SK-N-SH (cell line): ENCODE measurements around the gene KRTAP16-1. TPM values are rescaled to one million over a fixed set of nuclear protein-coding genes. Genes with fewer than 3 reads are reported as not detected.

ENCODE experiments used
- CTCF ChIA-PET: fragments of 300-600, 350-600 bp; formaldehyde crosslinking; extraction: SDS; loops from one replicate; lab custom pipeline; 2021; lab: Yijun Ruan, JAX
- POLR2A ChIA-PET: fragments of 350-600 bp; sonication (Branson Sonifier 250); formaldehyde crosslinking; extraction: SDS; loops from one replicate; lab custom pipeline; 2020; ENCODE audit warnings: antibody characterized with exemption, inconsistent platforms; lab: Yijun Ruan, JAX
- DNase-seq: peaks from one replicate; pipeline ENCODE4 v3.0.0; 2012
- H2AFZ ChIP-seq: fragments of 200-600 bp; sonication (generic); 2 replicates; pipeline ENCODE4 v1.8.1; 2016; ENCODE audit warnings: antibody characterized with exemption, mild to moderate bottlenecking, low read depth
- H3F3A ChIP-seq: fragments of 200-600 bp; sonication (generic); replicated peaks from 2 replicates; pipeline ENCODE3; 2016; ENCODE audit warnings: antibody characterized with exemption, mild to moderate bottlenecking; ENCODE audit not compliant: insufficient read depth
- H3K27ac ChIP-seq, 2 experiments: fragments of 200-500 bp in 1 of 2; fragments of 200-600 bp in 1 of 2; sonication (Bioruptor generic) in 1 of 2; sonication (generic), shearing (Covaris generic) in 1 of 2; 2 replicates each; pipeline versions ENCODE4 v1.5.1 to v1.6.1; 2014 to 2016; ENCODE audit warnings: low read depth in 2 of 2, inconsistent platforms in 1 of 2, low read length in 1 of 2, mild to moderate bottlenecking in 1 of 2, mixed read lengths in 1 of 2
- H3K27me3 ChIP-seq: fragments of 200-600 bp; sonication (generic), shearing (Covaris generic); 2 replicates; pipeline ENCODE4 v1.6.1; 2016; ENCODE audit warnings: mixed run types; ENCODE audit not compliant: insufficient read depth
- H3K36me3 ChIP-seq, 2 experiments: fragments of 200-500 bp in 1 of 2; fragments of 200-600 bp in 1 of 2; sonication (Bioruptor generic) in 1 of 2; sonication (generic) in 1 of 2; replicated peaks in 1 of 2; 2 replicates each; pipeline versions ENCODE3 to v1.5.1; 2014 to 2016; ENCODE audit warnings: low read length in 1 of 2, mild to moderate bottlenecking in 1 of 2; ENCODE audit not compliant: insufficient read depth in 2 of 2, control insufficient read depth in 1 of 2
- H3K4me1 ChIP-seq, 2 experiments: fragments of 200-500 bp in 1 of 2; fragments of 200-600 bp in 1 of 2; sonication (Bioruptor generic) in 1 of 2; sonication (generic), shearing (Covaris generic) in 1 of 2; 2 replicates each; pipeline versions ENCODE4 v1.5.1 to v1.6.1; 2014 to 2016; ENCODE audit warnings: low read depth in 1 of 2, low read length in 1 of 2, mixed run types in 1 of 2; ENCODE audit not compliant: insufficient read depth in 2 of 2, control insufficient read depth in 1 of 2
- H3K4me2 ChIP-seq: fragments of 200-600 bp; sonication (generic), shearing (Covaris generic); 2 replicates; pipeline ENCODE4 v1.6.1; 2017; ENCODE audit warnings: mixed run types
- H3K4me3 ChIP-seq, 2 experiments: fragments of 200-500 bp in 1 of 2; fragments of 200-600 bp in 1 of 2; sonication (Bioruptor generic) in 1 of 2; sonication (generic), shearing (Covaris generic) in 1 of 2; 2 replicates each; pipeline versions ENCODE4 v1.5.1 to v1.8.1; 2014 to 2016; ENCODE audit warnings: low read depth in 2 of 2, inconsistent platforms in 1 of 2, low read length in 1 of 2, mild to moderate bottlenecking in 1 of 2, mixed read lengths in 1 of 2, moderate library complexity in 1 of 2
- H3K79me2 ChIP-seq: fragments of 200-600 bp; sonication (generic); 2 replicates; pipeline ENCODE4 v1.8.1; 2017; ENCODE audit warnings: mild to moderate bottlenecking; ENCODE audit not compliant: insufficient read depth
- H3K9ac ChIP-seq: fragments of 200-600 bp; sonication (generic); 2 replicates; pipeline ENCODE4 v1.6.1; 2017; ENCODE audit warnings: mixed run types
- H3K9me2 ChIP-seq: fragments of 200-600 bp; sonication (generic); 2 replicates; pipeline ENCODE4 v1.6.1; 2017; ENCODE audit warnings: mixed run types
- H3K9me3 ChIP-seq: fragments of 200-600 bp; sonication (generic); 2 replicates; pipeline ENCODE4 v1.6.1; 2017; ENCODE audit warnings: mixed run types, mild to moderate bottlenecking, moderate library complexity
- H4K20me1 ChIP-seq: fragments of 200-600 bp; sonication (generic); 2 replicates; pipeline ENCODE4 v1.6.1; 2017; ENCODE audit warnings: mild to moderate bottlenecking, mixed run types; ENCODE audit not compliant: insufficient read depth
- ELF1 ChIP-seq: IDR thresholded peaks from 2 replicates; pipeline ENCODE4 v1.4.0; 2012
- EP300 ChIP-seq, 2 experiments: IDR thresholded peaks; 2 replicates each; pipeline versions ENCODE4 v1.4.0 to v1.6.1; 2012; ENCODE audit warnings: borderline replicate concordance in 1 of 2, low read depth in 1 of 2, low read length in 1 of 2
- EZH2phosphoT487 ChIP-seq: fragments of 200-600 bp; sonication (generic); IDR thresholded peaks from 2 replicates; pipeline ENCODE4 v1.6.1; 2017; ENCODE audit warnings: low read depth, mixed run types, mild to moderate bottlenecking, antibody characterized with exemption, moderate library complexity, borderline replicate concordance
- FOSL2 ChIP-seq: IDR thresholded peaks from 2 replicates; pipeline ENCODE4 v1.4.0; 2012; ENCODE audit warnings: low read depth, mild to moderate bottlenecking, moderate library complexity, borderline replicate concordance
- GABPA ChIP-seq: IDR thresholded peaks from 2 replicates; pipeline ENCODE4 v1.4.0; 2012; ENCODE audit warnings: low read depth, mild to moderate bottlenecking
- GATA2 ChIP-seq: sonication (generic); formaldehyde crosslinking; IDR thresholded peaks from 2 replicates; pipeline ENCODE4 v1.5.0; 2020; ENCODE audit warnings: mild to moderate bottlenecking, missing genetic modification reagents
- IRF3 ChIP-seq: fragments of 150-350 bp; IDR thresholded peaks from 2 replicates; pipeline ENCODE4 v1.6.1; 2016; ENCODE audit warnings: mild to moderate bottlenecking, low read depth, low read length
- MEF2A ChIP-seq: IDR thresholded peaks from 2 replicates; pipeline ENCODE4 v1.4.0; 2012; ENCODE audit warnings: low read depth, borderline replicate concordance
- REST ChIP-seq: IDR thresholded peaks from 2 replicates; pipeline ENCODE4 v1.6.1; 2012; ENCODE audit warnings: mild to moderate bottlenecking, low read depth, low read length, moderate library complexity
- SMC3 ChIP-seq: IDR thresholded peaks from 2 replicates; pipeline ENCODE4 v1.6.1; 2012; ENCODE audit warnings: low read depth, low read length, improper control_type of control experiment
- TAF1 ChIP-seq: IDR thresholded peaks from 2 replicates; pipeline ENCODE4 v1.6.1; 2012; ENCODE audit warnings: low read depth, mild to moderate bottlenecking, low read length, moderate library complexity, borderline replicate concordance
- TCF12 ChIP-seq: IDR thresholded peaks from 2 replicates; pipeline ENCODE4 v1.4.0; 2012
- USF1 ChIP-seq: IDR thresholded peaks from 2 replicates; pipeline ENCODE4 v1.4.0; 2012; ENCODE audit warnings: low read depth, borderline replicate concordance
- YY1 ChIP-seq: IDR thresholded peaks from 2 replicates; pipeline ENCODE4 v1.4.0; 2012; ENCODE audit warnings: low read depth, mild to moderate bottlenecking
- ZBTB33 ChIP-seq: IDR thresholded peaks from 2 replicates; pipeline ENCODE4 v1.4.0; 2012; ENCODE audit warnings: low read depth, borderline replicate concordance
- WGBS: methylation state at CpG from one replicate; pipeline ENCODE4 v1.1.6; 2017; ENCODE audit warnings: low lambda C conversion rate; 5-methylcytosine and 5-hydroxymethylcytosine counted together
- polyA plus RNA-seq, 3 experiments: library from polyadenylated mRNA; depleted of rRNA; stranded (reverse); fragments of >200 nt; gene quantifications; 2 replicates each; pipeline ENCODE4 v1.2.3, GENCODE V29; 2012

The KRTAP16-1 gene
- polyA plus RNA-seq, 1 of the 3 experiments (the other 2 are of a cell fraction) = not detected

GRCh38 chr17:41318231-41318630 is 9.1 kb upstream of the KRTAP16-1 start:
- WGBS = 7% methylated on average over 2 of the region's 2 CpGs
- POLR2A ChIA-PET = no interaction called here
- no peak for DNase-seq

GRCh38 chr17:41315814-41316445 is 6.8 kb upstream of the KRTAP16-1 start:
- H2AFZ ChIP-seq = no peak overlapping the region
- H3F3A ChIP-seq = no peaks in the 10 kb centered on the region
- no peaks in the 10 kb centered on the region for H3K4me1 ChIP-seq
- no peaks in the 10 kb centered on the region for H4K20me1 ChIP-seq
- H3K9ac ChIP-seq = no peak overlapping the region
- WGBS = 28% methylated on average over 17 of the region's 17 CpGs
- H3K4me2 ChIP-seq = no peak overlapping the region
- H3K27ac ChIP-seq = no peak overlapping the region
- no peak overlapping the region for H3K4me3 ChIP-seq
- ChIA-PET CTCF (interaction anchor here (1.4 kb wide), 1 partner anchor 347 kb away, joined by 4 read pairs; no protein-coding TSS in a partner anchor), POLR2A (no interaction called here)
- TF ChIP-seq GATA2 (CRISPR knock-in tag) = no peak
- no peak; the same call in 1 of the 2 replicates for TF ChIP-seq EZH2phosphoT487
- no peak for TF ChIP-seq ELF1
- no peak for TF ChIP-seq IRF3
- TF ChIP-seq REST = no peak
- TF ChIP-seq ZBTB33 = no peak
- TF ChIP-seq TAF1 = no peak
- TF ChIP-seq FOSL2 = no peak
- no peak for TF ChIP-seq EP300 (IDR thresholded peaks at IDR 0.05; ENCODE audit: borderline replicate concordance in 1 of 2, low read depth in 1 of 2, low read length in 1 of 2)
- no peak for TF ChIP-seq MEF2A
- no peak for TF ChIP-seq YY1
- TF ChIP-seq GABPA = no peak
- no peak for TF ChIP-seq SMC3
- no peaks in the 10 kb centered on the region for H3K9me2 ChIP-seq
- peaks cover 12% of the 10 kb centered on the region for H3K9me3 ChIP-seq
- peaks cover 0 to 9% of the 10 kb centered on the region in 2 experiments for H3K36me3 ChIP-seq
- DNase-seq = no peak
- no peaks in the 10 kb centered on the region for H3K79me2 ChIP-seq
- H3K27me3 ChIP-seq = peaks cover 37% of the 10 kb centered on the region

More at GRCh38 chr17:41318231-41318630, 9.1 kb upstream of the KRTAP16-1 start:
- H3F3A ChIP-seq = no peaks in the 10 kb centered on the region
- TF ChIP-seq USF1 (no peak), GABPA (no peak), SMC3 (no peak), FOSL2 (no peak), GATA2 (CRISPR knock-in tag) (no peak), EZH2phosphoT487 (no peak), TCF12 (no peak)
- TF ChIP-seq, all 33 proteins: peak for 0
- Histone ChIP-seq H3K9me2 (no peaks in the 10 kb centered on the region), H2AFZ (no peak overlapping the region), H3K27me3 (peaks cover 29% of the 10 kb centered on the region), H3K4me1 (no peaks in the 10 kb centered on the region), H4K20me1 (no peaks in the 10 kb centered on the region), H3K4me3 (no peak overlapping the region), H3K27ac (no peak overlapping the region), H3K9ac (no peak overlapping the region), H3K9me3 (peaks cover 12% of the 10 kb centered on the region), H3K4me2 (no peak overlapping the region), H3K36me3 (peaks cover 0 to 9% of the 10 kb centered on the region in 2 experiments), H3K79me2 (no peaks in the 10 kb centered on the region)
- CTCF ChIA-PET = interaction anchor here (1.3 kb wide), 1 partner anchor 345 kb away, joined by 3 read pairs; no protein-coding TSS in a partner anchor
